ENCODE data around the gene GIMD1.

DNA sequence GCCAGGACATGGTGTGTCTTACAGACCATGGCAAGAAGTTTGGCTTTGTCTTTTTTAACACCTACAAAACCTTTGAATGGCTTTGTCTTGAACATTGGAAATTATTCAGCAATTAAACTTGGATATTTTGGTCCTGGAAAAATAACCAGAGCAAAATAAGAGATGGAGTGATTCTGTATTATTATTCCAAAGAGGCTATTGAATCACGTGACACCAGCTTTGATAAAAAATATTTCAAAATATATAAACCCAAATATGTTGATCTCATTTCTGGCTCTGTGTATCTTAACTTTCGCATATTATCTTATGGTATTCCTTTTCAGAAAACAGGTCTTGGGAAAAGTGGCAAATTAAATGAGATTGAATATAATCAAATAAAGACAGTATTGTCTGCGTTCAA, 32.6 kb upstream of the GIMD1 start:
- TF ChIP-seq, protein P1, sequence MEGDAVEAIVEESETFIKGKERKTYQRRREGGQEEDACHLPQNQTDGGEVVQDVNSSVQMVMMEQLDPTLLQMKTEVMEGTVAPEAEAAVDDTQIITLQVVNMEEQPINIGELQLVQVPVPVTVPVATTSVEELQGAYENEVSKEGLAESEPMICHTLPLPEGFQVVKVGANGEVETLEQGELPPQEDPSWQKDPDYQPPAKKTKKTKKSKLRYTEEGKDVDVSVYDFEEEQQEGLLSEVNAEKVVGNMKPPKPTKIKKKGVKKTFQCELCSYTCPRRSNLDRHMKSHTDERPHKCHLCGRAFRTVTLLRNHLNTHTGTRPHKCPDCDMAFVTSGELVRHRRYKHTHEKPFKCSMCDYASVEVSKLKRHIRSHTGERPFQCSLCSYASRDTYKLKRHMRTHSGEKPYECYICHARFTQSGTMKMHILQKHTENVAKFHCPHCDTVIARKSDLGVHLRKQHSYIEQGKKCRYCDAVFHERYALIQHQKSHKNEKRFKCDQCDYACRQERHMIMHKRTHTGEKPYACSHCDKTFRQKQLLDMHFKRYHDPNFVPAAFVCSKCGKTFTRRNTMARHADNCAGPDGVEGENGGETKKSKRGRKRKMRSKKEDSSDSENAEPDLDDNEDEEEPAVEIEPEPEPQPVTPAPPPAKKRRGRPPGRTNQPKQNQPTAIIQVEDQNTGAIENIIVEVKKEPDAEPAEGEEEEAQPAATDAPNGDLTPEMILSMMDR (conservative IDR thresholded peaks at IDR 0.05; ENCODE audit: low read length): no peak
- TF ChIP-seq EZH2phosphoT487 (IDR thresholded peaks at IDR 0.05; ENCODE audit: borderline replicate concordance): no peak
